HG02938 (cell line): Measurements from ENCODE around the gene PCK1.

ENCODE experiments used
- ATAC-seq: cut with Tn5 transposase; IDR thresholded peaks from one replicate; pipeline ENCODE4 v1.9.1; 2021; ENCODE audit warnings: mild to moderate bottlenecking, moderate library complexity; ENCODE audit not compliant: unreplicated experiment

The PCK1 gene

DNA sequence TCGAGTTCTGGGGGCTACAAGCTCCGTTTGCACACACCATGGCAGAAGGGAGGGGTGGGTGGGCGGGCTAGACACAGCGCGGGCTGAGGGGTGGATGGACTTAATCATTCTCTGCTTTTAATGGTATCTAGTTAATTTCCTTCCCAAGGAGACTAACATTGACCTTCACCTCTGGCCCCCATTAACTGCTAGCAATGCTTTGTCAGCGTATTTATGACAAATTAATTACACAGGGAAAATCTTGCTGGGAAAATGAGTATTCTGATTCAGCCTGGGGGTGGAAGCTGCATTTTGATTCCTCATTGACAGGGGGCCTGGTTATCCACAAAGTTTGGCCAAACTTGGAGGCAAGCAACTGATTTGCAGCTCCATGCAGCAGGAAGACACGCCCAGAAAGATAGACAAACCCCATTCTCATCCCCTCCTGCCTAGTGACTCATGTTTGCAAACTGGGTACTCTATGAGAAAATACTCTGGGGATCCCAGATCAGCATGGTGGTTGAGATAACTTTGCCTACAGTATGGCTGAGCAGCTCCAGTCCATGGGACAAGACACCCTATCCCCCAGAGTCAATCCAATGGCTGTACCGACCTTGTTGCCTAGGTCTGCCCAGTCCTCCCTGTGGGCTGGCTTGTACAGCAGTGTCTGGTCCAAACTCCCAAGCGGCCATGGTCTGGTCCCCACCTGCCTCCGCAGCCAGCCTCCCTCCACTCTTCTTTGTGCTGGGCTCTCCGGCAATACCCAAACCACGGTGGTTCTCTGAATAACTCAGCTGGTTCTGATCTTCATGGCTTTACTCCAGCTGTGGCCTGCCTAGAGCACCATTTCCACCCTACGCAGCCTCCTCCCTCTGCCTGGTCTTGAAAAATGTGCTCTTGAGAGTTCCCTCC is 39.7 kb downstream of the PCK1 start:
- ATAC-seq: no peak

DNA sequence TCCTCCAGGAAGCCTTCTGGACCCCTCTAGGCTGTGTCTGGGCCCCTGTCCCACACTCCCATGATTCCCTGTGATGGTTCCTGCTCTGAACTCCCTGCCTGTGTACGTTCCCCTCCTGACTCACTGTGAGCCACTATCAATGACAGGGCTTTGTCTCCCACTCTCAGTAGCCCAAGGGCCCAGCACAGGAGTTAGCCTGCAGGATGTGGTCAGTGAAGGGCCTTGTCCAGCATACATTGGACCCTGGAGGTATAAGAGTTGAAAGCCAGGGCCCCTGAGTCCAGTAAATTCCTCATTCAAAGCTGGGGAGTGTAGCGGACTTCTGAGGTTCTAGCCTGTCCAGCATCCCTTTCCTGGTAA is 40.3 kb downstream of the PCK1 start:
- ATAC-seq: no peak

DNA sequence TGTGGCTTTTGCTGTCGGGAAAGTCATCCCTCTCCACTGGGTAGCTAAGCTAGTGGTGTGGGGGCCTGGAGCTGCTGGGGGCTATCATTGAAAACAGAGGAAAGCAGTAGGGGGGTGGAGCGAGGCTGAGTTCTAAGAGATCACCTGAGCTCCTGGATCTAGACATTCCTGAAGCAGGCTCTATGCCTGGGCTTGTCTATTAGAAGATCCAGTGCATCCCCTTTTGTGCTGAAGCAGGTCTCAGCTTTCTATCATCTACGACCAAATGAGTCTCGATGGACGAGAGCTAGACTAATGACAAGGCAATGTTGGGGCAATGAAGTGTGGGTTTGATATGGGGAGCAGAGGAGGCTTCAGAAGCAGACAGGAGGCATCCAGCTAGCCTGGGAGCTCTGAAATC is 40.8 kb downstream of the PCK1 start:
- no peak for ATAC-seq

DNA sequence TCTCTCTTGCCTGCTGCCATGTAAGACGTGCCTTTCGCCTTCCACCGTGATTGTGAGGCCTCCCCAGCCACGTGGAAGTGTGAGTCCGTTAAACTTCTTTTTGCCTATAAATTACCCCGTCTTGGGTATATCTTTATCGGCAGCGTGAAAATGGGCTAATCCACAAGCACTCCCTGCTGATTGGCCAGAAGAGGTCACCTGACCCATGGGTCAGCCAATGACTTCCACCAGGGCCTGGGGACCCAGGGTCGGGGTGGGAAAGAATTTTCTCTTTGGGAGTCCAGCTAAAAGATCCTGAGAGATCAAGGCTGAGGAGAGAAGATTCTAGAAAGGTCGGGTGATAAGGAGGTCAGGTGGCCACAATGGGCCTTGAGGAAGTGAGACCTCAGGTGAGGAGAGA is 42.2 kb downstream of the PCK1 start:
- ATAC-seq: no peak

DNA sequence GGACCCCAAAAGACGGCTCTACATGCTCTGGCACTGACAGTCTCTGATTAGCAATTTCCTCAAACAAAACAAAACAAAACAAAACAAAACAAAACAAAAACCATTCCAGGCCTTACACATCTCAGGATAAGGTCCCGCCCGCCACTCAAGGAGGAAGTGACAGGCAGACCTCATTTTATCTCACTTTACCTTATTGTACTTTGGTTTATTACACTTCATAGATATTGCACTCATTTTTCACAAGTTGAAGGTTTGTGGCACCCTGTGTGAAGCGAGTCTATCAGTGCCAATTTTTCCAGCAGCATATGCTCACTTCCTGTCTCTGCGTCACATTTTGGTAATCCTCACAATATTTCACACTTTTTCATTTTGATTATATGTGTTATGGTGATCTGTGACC is 44.1 kb downstream of the PCK1 start:
- no peak for ATAC-seq

DNA sequence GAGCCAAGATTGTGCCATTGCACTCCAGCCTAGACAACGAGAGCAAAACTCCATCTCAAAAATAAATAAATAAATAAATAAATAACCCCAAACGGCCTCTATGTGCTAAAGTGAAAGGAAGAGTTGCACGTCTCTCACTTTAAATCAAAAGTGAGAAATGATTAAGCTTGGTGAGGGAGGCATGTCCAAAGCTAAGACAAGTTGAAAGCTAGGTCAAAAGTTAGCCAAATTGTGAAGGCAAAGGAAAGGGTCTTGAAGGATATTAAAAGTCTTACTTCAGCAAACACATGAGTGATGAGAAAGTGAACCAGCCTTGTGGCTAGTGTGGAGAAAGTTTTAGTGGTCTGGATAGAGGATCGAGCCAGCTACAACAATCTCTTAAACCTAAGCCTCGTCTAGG is 45.0 kb downstream of the PCK1 start:
- ATAC-seq: no peak

DNA sequence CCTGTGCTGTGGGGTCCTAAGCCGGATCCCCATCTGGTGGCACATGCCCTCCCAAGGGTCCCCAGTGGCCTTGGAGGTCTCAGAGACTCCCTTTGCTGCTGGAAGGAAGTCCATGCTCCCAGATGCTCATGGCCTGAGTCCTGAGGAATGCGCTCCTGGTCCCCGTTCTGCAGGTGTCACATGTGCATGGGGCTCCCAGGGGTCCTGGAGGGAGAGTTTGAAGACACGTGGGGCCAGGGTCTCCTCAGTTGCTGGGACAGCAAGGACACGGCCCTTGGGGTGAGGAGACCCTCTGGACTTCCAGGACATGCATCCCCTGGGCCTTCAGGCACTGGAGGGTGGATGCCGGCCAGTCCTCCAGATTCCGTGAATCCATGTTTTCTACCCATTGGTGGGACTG is 47.6 kb downstream of the PCK1 start:
- no peak for ATAC-seq

DNA sequence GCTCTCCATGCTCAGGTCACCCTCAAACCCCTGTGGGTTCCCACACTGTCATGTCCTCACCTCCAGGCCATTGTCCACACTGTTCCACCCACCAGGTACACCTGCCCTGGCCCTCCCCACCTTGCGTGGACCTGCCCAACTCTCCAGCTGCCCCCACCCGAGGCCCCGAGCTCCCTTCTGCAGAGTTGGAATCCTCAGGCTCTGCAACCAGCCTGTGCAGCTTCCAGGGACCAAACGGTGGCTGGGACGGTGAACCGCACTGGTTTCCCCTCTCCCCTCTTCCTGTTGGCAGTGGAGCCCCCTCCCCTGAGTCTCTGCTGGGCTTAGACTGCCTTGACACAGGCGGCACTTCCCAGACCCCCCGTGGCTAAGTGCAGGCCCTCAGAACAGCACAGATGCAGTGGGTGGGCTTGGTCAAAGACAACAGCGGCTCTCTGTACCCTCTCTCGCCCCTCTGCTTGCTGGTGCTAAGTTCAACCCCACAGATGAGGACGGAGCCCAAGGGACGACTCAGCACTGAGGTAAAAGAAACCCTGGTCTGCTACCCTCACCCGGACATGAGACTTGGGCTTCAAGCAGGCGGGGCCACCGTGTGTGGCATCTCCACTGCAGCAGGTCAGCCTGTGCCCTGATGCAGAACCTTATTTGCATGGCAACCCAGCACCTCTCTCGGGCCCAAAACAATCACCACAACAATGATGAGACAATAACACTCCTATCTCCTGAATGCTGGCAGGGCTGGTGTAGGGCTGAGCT is 48.4 kb downstream of the PCK1 start:
- ATAC-seq: no peak

DNA sequence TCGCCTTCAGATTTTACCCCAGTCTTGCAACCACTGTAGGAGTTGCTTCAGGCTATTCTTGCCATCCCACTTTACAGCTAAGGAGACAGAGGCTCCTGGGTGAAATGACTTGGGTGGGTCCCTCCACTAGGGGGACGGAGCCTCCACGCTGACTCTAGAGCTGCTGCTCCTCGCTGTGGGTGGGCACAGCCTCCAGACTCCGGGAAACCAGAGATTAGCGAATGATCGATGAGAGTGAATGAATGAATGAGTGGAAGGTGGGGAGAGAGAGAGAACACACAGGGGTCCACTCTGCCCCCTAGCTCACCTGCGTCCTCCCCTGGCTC is 48.9 kb downstream of the PCK1 start:
- ATAC-seq: no peak

DNA sequence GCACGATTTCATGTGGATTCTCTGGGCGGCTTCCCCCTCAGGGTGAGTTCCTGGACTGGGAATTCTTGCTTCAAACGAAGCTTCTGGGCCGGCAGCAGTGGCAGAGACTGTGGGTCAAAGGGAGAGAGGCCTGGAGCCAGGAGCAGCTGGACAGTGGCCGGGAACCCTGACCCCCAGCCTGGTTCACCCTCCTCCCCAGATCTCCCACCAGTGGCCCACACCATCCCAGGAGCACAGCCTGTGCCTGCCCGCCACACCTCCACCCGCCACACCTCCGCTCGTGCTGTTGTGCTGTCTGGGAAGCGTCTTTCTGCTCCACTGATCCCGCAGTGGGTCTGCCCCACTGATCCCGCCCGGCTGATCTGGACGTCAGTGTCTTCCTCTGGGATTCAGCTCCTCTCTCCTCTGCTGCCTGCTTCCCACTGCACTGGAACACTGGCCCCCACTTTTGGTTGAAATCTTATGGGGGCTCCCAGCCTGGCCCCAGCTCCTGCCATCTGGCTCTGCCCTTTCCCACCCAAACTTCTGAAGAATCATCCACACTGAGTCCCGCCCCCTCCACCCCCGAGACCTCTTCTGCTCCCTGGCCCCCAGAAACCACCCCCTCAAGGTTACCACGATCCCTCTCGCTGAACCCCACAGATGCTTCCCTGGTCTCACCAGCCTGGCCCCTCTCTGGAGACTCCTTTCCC is 49.5 kb downstream of the PCK1 start:
- ATAC-seq: no peak

DNA sequence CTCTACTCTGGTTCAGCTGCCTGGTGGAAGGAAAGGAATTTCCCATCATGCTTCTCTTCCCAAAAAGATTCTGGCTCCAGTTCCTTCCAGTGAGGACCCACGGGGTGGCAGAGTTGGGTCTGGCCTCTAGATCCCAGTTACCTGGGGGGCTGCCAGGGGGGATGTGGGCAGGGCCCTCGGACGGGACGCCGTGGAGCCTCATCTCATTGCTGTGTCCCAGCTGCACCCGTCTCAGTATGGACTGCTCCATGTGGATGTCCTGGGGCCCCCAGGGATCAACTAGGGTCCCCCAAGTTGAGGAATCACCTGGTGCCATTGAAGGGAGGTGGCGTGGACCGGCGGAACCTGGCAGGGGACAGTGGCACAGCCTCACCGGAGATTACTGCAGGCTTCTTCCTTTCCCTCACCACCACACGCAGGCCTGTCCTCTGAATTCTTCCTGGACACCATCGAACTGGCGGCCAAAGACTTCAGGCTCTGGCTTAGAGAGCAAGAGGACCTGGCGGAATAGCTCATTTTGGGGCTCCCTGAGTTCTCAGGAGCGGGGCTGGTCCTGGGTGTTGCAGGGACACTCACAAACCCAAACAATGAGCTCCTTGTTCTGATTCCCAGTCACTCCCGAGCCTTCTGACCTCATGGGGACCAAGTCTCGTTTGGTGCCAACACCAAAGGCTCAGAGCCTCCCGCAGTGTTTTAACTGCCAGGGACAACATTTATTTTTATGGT is 50.8 kb downstream of the PCK1 start:
- no peak for ATAC-seq

DNA sequence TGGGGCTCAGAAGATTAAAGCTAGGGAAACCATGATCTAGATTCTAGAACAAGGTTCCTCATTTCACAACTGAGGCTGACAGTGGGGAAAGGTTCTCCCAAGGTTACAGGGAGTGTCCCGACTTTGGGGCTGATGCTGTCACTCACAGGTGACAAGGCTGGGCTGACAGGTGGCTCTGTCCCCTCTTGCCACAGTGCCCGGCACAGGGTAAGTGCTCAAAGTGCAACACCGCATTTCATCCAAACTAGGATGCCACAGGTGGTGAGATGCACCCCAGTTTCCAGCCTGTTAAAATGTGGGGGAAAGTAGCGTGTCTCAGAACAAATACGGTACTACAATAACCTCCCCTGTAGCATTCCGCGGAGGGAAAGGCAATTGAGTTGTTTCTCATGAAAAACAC is 51.5 kb downstream of the PCK1 start:
- ATAC-seq: no peak

DNA sequence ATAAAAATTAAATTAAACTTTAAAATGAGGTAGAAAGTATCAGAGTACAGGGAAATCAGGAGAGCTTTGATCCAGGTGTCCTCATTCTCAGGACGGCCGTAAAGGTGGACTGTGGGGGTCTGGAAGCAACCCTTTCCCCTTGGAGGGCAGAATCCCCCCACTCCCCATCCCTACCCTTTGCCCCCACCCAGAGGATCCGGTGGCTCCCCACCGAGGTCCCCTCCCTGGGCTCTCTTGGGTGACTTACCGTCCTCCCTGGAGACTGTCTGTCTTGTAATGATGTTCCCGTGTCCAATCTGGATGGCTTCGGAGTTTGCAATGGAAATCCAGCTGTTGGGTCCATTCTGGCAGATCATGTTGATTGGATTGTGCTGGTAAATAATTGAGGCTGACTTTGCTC is 52.0 kb downstream of the PCK1 start:
- ATAC-seq: no peak

DNA sequence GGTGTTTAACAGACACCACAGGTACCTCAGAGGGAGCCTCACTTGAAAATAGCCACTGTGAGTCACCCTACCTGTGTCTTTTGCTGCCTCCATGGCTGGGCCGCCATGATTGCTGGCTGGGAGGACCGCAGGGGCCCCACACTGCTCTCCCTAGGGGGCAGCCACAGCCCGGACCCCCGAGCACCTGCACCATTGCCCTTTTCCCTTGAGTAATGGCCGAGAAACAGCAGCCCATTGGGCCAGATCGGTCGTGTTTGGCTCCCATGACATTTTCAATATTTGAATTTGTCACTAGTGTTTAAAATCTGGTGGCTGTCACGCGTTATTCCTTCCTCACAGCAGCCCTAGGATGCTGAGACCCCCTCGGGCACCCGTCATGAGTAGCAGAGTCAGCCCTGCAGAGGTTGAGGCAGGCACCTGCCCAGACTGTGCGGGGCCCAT is 52.6 kb downstream of the PCK1 start:
- ATAC-seq: no peak

DNA sequence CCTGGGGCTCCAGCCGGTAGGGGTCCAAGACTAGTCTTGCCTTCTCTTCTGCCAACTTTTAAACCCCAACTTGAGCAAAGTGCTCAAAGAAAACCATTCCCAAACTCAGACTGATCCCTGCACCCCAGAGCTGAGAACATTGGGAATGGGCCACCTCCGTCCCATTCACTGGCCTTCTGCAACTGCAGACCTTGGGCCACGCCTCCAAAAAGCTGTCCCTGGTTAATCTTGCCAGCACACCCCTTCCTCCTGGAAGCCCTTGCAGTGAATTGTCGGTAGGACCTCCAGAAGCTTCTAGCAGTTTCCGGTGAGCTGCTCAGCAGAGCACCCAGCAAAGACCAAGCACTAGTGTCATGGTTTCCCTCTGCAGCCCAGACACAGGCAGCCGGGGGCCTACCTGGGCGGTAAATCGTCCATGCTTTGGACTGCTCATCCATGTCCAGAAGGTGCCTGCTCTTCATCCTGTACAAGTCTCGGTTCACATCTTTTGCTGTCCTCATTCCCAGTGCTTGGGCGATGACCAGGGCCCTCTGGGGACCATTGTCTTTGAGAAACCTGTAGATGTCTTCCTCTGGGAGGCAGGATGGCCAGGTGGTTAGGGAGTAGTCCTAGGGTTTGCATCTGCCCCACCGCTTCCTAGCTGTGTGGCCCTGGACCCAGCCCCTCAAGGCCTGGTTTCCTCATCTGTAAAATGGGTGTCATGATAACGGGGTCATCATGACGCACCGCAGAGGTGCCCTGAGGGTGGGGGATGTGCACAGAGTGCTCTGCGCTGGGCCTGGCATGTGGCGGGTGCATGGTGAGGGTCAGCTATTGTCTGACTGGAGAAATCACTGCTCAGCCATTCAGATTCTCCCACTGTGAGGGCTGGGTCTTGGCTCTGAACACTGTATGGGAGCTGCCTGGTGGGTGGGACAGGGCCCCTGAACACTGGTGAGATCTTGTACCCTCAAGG is 53.9 kb downstream of the PCK1 start:
- no peak for ATAC-seq

DNA sequence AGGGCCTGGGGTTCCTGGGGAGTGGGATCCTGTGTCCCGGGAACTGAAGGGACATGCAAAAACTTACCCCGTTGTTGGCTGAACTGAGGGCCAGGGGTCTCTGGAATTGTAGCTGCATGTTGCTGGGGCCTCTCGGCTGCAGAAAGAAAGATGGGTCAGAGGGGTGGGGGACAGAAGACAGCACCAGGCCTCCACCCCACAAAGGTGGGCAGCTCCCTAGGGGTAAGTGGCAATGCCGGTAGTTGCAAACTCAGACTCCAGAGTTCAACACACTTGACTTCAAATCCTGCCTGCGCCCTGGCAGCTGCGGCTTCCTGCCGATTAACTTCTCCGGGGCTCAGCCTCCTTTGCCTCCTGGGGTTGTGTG is 54.5 kb downstream of the PCK1 start:
- no peak for ATAC-seq

DNA sequence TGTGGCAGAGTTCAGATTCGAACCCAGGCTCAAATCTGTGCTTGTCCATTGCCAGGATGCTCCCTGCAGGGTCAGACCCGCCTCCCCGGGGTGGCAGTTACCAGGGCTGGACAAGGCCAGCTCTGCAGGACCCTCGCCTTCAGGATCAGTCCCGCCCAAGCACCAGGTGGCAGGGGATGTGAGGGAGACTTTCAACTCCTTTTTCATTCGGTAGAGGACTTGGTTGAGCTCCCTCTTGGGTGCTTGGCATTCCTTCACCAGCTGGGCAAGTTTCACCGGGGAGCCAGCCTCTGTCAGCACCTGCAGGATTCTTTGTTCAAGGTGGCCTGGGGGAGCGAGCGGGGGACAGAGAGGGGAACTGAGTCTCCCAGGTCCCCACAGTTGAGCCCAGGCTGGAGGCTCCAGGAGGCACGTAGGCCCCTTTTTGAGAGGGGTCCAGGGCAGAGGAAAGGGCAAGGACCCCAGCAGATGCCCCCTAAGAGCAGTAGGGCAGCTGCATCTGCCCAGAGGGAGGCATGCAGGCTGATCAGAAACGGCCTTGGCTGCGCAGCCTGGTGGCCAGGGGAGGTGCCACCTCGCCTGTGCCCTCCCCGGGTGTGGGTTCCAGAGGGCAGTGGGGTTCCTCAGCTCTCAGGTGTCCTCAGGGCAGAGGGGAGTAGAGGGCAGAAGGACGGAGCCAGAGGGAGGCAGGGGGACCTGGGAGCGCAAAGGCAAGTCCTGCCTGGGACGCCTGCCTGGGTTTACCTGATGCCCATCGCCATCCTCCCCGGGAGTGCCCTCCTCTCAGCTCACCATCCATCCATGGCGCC is 55.4 kb downstream of the PCK1 start:
- ATAC-seq: no peak

DNA sequence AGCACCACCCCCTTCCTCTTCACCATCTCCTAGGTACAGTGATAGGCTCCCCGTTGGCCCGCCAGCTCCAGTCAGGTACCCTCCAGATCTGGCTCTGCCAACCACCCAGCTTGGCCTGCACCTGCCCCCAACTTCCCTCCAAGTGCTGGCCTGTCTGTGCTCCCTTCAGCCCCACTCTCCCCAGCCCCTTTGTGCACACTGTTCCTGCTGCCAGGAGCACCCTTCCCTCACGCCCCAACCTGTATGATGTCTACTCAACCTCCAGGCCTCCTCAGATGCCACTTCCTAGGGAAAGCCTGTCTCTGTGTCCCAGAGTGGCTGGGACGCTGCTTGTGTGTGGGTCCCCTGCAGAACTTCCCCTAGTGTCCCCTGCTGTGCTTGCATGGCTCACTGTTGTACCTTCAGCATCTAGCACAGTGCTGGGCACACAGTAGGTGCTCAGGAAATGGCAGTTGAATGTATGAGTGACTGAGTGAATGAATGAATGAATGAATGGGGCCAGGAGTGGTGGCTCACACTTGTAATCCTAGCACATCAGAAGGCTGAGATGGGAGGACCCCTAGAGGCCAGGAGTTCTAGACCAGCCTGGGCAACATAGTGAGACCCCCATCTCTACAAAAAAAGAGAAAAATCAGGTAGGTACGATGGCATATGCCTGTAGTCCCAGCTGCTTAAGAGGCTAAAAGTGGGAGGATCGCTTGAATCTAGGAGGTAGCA is 56.3 kb downstream of the PCK1 start:
- no peak for ATAC-seq
